Natural killer cell (primary cell): ENCODE data around the gene FXYD1. TPM values are rescaled to one million over a fixed set of nuclear protein-coding genes. Genes with fewer than 3 reads are reported as not detected.

Experiments
- ATAC-seq, 3 donors: fragments of 150-1000 bp in 2 of 3; fragments of 200-7000 bp in 1 of 3; cut with Tn5 transposase; 1 replicate in 1 of 3; 2 replicates in 2 of 3; pipeline ENCODE4 v1.10.0; 2021; ENCODE audit warnings: mild to moderate bottlenecking in 2 of 3, moderate library complexity in 2 of 3
- DNase-seq, 2 donors: peaks; one replicate each; pipeline versions ENCODE4 v3.0.0 to v3.0.0-alpha.2; 2013 to 2021; ENCODE audit warnings: mixed read lengths in 1 of 2
- H3K27ac ChIP-seq: one replicate; pipeline ENCODE4 v1.5.1; 2013; ENCODE audit warnings: mild to moderate bottlenecking, low read length
- H3K27me3 ChIP-seq: one replicate; pipeline ENCODE4 v1.6.1; 2013; ENCODE audit warnings: low read length; ENCODE audit not compliant: control insufficient read depth, insufficient read depth
- H3K36me3 ChIP-seq: one replicate; pipeline ENCODE4 v1.6.1; 2013; ENCODE audit warnings: low read length; ENCODE audit not compliant: control insufficient read depth, insufficient read depth
- H3K4me1 ChIP-seq: one replicate; pipeline ENCODE4 v1.6.1; 2013; ENCODE audit warnings: low read length; ENCODE audit not compliant: control insufficient read depth, insufficient read depth
- H3K4me3 ChIP-seq: one replicate; pipeline ENCODE4 v1.5.1; 2013; ENCODE audit warnings: low read length
- H3K9me3 ChIP-seq: one replicate; pipeline ENCODE4 v1.6.1; 2013; ENCODE audit warnings: low read length; ENCODE audit not compliant: control insufficient read depth, insufficient read depth
- H3K27ac Mint-ChIP-seq, 2 donors: one replicate each; pipeline ENCODE4 v1.8.0; 2022; ENCODE audit warnings: mild to moderate bottlenecking in 2 of 2, mixed read lengths in 2 of 2, moderate library complexity in 1 of 2
- H3K27me3 Mint-ChIP-seq, 2 donors: one replicate each; pipeline ENCODE4 v1.8.0; 2022; ENCODE audit warnings: low read depth in 2 of 2, mixed read lengths in 2 of 2
- H3K36me3 Mint-ChIP-seq: one replicate; pipeline ENCODE4 v1.8.0; 2022; ENCODE audit warnings: mixed read lengths
- H3K4me1 Mint-ChIP-seq, 2 donors: one replicate each; pipeline ENCODE4 v1.8.0; 2022; ENCODE audit warnings: mixed read lengths in 2 of 2
- H3K4me3 Mint-ChIP-seq: one replicate; pipeline ENCODE4 v1.8.0; 2022; ENCODE audit warnings: mild to moderate bottlenecking, moderate library complexity, mixed read lengths
- H3K9me3 Mint-ChIP-seq, 2 donors: one replicate each; pipeline ENCODE4 v1.8.0; 2022; ENCODE audit warnings: mixed read lengths in 2 of 2
- WGBS: methylation state at CpG from one replicate; pipeline ENCODE4 v1.1.7; 2013; ENCODE audit warnings: missing lambda C conversion rate; ENCODE audit not compliant: insufficient coverage; 5-methylcytosine and 5-hydroxymethylcytosine counted together
- intact Hi-C: fragments of 100-400 bp; cut with micrococcal nuclease; formaldehyde crosslinking; loops from one replicate; pipeline ENCODE4 v1.14.2; 2022
- total RNA-seq, 4 donors: library from RNA; stranded (reverse); fragments of 120-200 nt in 1 of 4; gene quantifications; one replicate each; pipeline versions ENCODE4 v1.2.3 to v1.2.4, GENCODE V29; 2013 to 2022
- TF ChIP-seq, protein P1 (sequence below): fragments of 200-600 bp; IDR thresholded peaks from one replicate; pipeline ENCODE4 v1.8.0; 2022; ENCODE audit warnings: antibody characterized with exemption

FXYD1 gene
- total RNA-seq, 3 donors from 2014 or later (not counting 1 experiment from before 2014, with no cell fraction given) = not detected

DNA sequence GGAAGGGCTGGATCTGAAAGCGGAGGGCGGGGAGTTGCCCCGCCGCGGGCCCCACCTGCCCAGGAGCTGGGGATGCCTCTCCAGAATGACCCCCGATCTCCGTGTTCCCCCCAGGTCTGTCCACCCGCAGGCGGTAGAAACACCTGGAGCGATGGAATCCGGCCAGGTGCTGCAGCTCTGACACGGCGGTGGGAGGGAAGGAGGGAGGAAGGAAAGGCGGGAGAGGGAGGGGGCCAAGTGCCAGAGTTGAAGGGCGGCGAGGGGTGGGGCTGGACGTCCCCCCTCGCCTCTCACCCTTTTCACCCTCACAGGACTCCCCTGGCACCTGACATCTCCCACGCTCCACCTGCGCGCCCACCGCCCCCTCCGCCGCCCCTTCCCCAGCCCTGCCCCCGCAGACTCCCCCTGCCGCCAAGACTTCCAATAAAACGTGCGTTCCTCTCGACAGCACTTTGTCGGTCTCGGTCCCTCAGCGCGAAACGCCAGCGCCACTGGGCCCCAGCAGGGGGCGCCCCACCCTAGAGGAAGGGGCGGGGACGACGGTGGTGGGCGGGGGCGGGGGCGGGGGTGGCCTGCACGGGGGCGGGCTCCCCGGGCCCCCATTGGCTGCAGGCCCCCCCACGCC is 4.1 kb downstream of the FXYD1 start:
- peaks cover 11% of the 10 kb centered on the region for H3K27me3 ChIP-seq
- no peaks in the 10 kb centered on the region for H3K9me3 Mint-ChIP-seq
- TF ChIP-seq, protein P1, sequence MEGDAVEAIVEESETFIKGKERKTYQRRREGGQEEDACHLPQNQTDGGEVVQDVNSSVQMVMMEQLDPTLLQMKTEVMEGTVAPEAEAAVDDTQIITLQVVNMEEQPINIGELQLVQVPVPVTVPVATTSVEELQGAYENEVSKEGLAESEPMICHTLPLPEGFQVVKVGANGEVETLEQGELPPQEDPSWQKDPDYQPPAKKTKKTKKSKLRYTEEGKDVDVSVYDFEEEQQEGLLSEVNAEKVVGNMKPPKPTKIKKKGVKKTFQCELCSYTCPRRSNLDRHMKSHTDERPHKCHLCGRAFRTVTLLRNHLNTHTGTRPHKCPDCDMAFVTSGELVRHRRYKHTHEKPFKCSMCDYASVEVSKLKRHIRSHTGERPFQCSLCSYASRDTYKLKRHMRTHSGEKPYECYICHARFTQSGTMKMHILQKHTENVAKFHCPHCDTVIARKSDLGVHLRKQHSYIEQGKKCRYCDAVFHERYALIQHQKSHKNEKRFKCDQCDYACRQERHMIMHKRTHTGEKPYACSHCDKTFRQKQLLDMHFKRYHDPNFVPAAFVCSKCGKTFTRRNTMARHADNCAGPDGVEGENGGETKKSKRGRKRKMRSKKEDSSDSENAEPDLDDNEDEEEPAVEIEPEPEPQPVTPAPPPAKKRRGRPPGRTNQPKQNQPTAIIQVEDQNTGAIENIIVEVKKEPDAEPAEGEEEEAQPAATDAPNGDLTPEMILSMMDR = peak; percentile 73
- no peaks in the 10 kb centered on the region for H3K36me3 ChIP-seq
- H3K4me3 ChIP-seq = peak overlapping the region; percentile 43
- H3K9me3 ChIP-seq = no peaks in the 10 kb centered on the region
- peak; percentile 50 to 64 (median 54) for ATAC-seq
- WGBS = 2% methylated on average over 16 of the region's 46 CpGs
- H3K4me1 ChIP-seq = peaks cover 46% of the 10 kb centered on the region
- peak overlapping the region in 1 of 2 donors; percentile 80 for H3K27ac Mint-ChIP-seq
- peaks cover 0 to 17% of the 10 kb centered on the region in 2 donors for H3K27me3 Mint-ChIP-seq
- no peaks in the 10 kb centered on the region for H3K36me3 Mint-ChIP-seq
- H3K4me3 Mint-ChIP-seq = peak overlapping the region; percentile 81
- H3K27ac ChIP-seq = no peak overlapping the region
- DNase-seq = peak; percentile 72 to 86
- peaks cover 22 to 44% of the 10 kb centered on the region in 2 donors for H3K4me1 Mint-ChIP-seq
- intact Hi-C loops = loop anchor here (1.0 to 5.0 kb wide), 3 partner anchors 70 to 170 kb away; no protein-coding TSS in a partner anchor

DNA sequence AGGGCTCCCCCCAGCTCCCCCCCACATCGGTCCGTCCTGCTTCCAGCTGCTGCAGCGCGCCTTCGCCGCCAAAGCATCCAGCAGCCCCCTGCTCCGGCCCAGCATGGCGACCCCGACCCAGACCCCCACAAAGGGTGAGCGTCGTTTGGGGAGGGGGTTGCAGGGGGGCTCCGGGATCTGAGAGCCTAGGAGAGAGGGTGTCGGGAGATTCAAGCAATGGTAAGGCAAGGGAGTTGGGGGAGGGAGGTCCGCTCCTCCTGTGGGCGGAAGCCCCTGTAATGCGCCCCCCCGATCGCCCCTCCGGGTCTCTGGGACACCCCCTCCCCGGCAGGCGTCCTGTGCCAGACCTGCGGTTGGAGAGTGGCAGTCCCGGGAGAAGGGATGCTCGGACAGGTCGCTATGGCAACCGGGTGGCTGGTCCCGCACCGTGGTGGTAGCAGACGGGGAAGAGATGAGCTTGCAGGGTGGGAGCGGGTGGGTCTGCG is 4.6 kb downstream of the FXYD1 start, which contains the start of gene FXYD7:
Gene FXYD7 (plus strand): TSS at position 25 of the 485 bp plus-strand sequence. CDS start 79 bp downstream, at position 104.
- TF ChIP-seq, protein P1 = peak; percentile 50
- Mint-ChIP-seq H3K27ac (peak within 1 kb of the TSS in 1 of 2 donors; percentile 80), H3K36me3 (no peaks in the 10 kb centered on the region), H3K4me3 (peak within 1 kb of the TSS; percentile 81), H3K27me3 (peaks cover 0 to 13% of the 10 kb centered on the region in 2 donors), H3K9me3 (no peaks in the 10 kb centered on the region), H3K4me1 (peaks cover 22 to 39% of the 10 kb centered on the region in 2 donors)
- intact Hi-C loops = loop anchor here (1.0 to 5.0 kb wide), 3 partner anchors 69 to 171 kb away; no protein-coding TSS in a partner anchor
- Histone ChIP-seq H3K9me3 (no peaks in the 10 kb centered on the region), H3K4me1 (peaks cover 46% of the 10 kb centered on the region), H3K27ac (no peak within 1 kb of the TSS), H3K4me3 (peak within 1 kb of the TSS; percentile 43), H3K27me3 (peaks cover 11% of the 10 kb centered on the region), H3K36me3 (no peaks in the 10 kb centered on the region)
- DNase-seq (peak in 1 of 2 donors; percentile 46), ATAC-seq (no peak)
- WGBS = 6% methylated on average over 26 of the region's 31 CpGs

GRCh38 chr19:35143818-35144217 is 5.2 kb downstream of the FXYD1 start:
- Histone ChIP-seq H3K36me3 (no peaks in the 10 kb centered on the region), H3K27ac (no peak overlapping the region), H3K9me3 (no peaks in the 10 kb centered on the region), H3K27me3 (peaks cover 11% of the 10 kb centered on the region), H3K4me1 (peaks cover 46% of the 10 kb centered on the region), H3K4me3 (no peak overlapping the region)
- H3K27me3 Mint-ChIP-seq = peaks cover 0 to 13% of the 10 kb centered on the region in 2 donors
- TF ChIP-seq, protein P1 = no peak
- no peak for ATAC-seq
- H3K4me3 Mint-ChIP-seq = no peak overlapping the region
- H3K4me1 Mint-ChIP-seq = peaks cover 22 to 39% of the 10 kb centered on the region in 2 donors
- 78% methylated on average over 3 of the region's 3 CpGs for whole genome bisulfite sequencing
- intact Hi-C loops = loop anchor here (1.0 to 5.0 kb wide), 3 partner anchors 68 to 172 kb away; no protein-coding TSS in a partner anchor
- no peaks in the 10 kb centered on the region for H3K36me3 Mint-ChIP-seq
- peak overlapping the region in 1 of 2 donors; percentile 7 for H3K27ac Mint-ChIP-seq
- H3K9me3 Mint-ChIP-seq = no peaks in the 10 kb centered on the region
- DNase-seq = no peak
